Cardiac muscle cell (in vitro differentiated cells and primary cell): ENCODE measurements around the gene NBDY. TPM values are rescaled to one million over a fixed set of nuclear protein-coding genes. Genes with fewer than 3 reads are reported as not detected.

Source experiments
- DNase-seq, 2 donors: peaks; one replicate each; pipeline versions ENCODE4 v3.0.0 to v3.0.0-alpha.2; 2010 to 2017; ENCODE audit warnings: low read depth in 1 of 2, low spot score in 1 of 2
- H3K27ac ChIP-seq: fragments of 200-600 bp; sonication (generic); 2 replicates; pipeline ENCODE4 v1.5.1; 2016
- H3K27me3 ChIP-seq: fragments of 200-600 bp; sonication (generic); 2 replicates; pipeline ENCODE4 v1.6.0; 2016; ENCODE audit warnings: control low read depth
- H3K36me3 ChIP-seq: fragments of 200-600 bp; sonication (generic); 2 replicates; pipeline ENCODE4 v1.5.1; 2016; ENCODE audit warnings: control low read depth
- H3K4me1 ChIP-seq: fragments of 200-600 bp; sonication (generic); 2 replicates; pipeline ENCODE4 v1.8.1; 2017; ENCODE audit warnings: low read depth, mild to moderate bottlenecking, mixed run types
- H3K4me3 ChIP-seq: fragments of 200-600 bp; sonication (generic); 2 replicates; pipeline ENCODE4 v1.5.1; 2016; ENCODE audit warnings: mild to moderate bottlenecking
- H3K9me3 ChIP-seq: fragments of 200-600 bp; sonication (generic); 2 replicates; pipeline ENCODE4 v1.5.1; 2017; ENCODE audit warnings: low read depth, mild to moderate bottlenecking, control low read depth
- polyA plus RNA-seq: library from polyadenylated mRNA; unstranded; fragments of >200 nt; fragmentation: Nextera tagmentation; extraction: Ambion mirVana; gene quantifications from 2 replicates; pipeline ENCODE4 v1.2.1, GENCODE V29; 2016
- total RNA-seq: library from RNA; depleted of rRNA; stranded (reverse); fragments of >200 nt; gene quantifications from 2 replicates; pipeline ENCODE4 v1.2.3, GENCODE V29; 2016
- TF ChIP-seq, protein P1 (sequence below): IDR thresholded peaks from 2 replicates; pipeline ENCODE4 v1.5.1; 2012; ENCODE audit warnings: low read depth, mild to moderate bottlenecking, low read length

The NBDY gene
- total and polyA plus RNA-seq, 2 experiments from 2014 or later: 13.1 to 243 TPM

DNA sequence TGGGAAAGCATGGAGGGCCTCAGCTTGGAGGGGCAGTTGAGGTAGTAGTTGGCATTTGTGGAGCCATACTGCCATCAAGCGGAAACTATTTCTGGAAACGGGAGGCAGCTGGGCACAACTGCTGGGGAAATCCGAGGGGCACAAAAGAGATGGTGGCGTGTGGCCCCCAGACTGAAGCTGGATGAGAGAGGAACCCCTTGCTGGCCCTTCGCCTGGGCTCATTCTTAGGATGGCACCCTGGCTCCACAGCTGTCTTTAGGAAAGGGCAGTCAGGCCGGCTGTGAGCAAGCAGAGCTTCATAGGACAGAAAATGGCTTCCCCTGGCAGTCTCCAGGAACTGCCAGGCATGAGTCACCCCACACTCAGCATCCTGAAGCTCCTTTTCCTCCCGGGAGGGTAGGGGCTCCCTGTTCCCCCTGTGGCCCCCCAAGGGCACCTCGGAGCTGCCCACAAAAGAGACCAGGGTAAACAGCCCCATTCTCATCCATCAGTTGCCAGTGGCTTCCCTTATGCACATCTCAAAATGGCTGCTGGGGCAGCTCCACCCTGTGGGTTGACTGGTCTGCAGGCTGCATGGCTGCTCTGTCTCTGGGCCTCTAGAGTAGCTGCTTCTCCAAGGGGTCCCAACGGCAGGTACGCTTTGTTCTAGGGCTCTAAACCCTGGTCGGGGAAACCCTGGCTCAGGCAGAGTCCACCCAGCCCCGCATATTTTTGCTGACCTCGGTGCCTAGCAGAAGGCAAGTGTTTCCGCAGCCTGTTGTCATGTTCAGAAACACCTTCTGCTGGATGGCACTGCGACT lies 64.7 kb downstream of the NBDY start:
- Histone ChIP-seq H3K27me3 (no peaks in the 10 kb centered on the region), H3K27ac (no peak overlapping the region), H3K9me3 (no peaks in the 10 kb centered on the region), H3K36me3 (no peaks in the 10 kb centered on the region), H3K4me1 (no peaks in the 10 kb centered on the region), H3K4me3 (no peak overlapping the region)
- TF ChIP-seq, protein P1, sequence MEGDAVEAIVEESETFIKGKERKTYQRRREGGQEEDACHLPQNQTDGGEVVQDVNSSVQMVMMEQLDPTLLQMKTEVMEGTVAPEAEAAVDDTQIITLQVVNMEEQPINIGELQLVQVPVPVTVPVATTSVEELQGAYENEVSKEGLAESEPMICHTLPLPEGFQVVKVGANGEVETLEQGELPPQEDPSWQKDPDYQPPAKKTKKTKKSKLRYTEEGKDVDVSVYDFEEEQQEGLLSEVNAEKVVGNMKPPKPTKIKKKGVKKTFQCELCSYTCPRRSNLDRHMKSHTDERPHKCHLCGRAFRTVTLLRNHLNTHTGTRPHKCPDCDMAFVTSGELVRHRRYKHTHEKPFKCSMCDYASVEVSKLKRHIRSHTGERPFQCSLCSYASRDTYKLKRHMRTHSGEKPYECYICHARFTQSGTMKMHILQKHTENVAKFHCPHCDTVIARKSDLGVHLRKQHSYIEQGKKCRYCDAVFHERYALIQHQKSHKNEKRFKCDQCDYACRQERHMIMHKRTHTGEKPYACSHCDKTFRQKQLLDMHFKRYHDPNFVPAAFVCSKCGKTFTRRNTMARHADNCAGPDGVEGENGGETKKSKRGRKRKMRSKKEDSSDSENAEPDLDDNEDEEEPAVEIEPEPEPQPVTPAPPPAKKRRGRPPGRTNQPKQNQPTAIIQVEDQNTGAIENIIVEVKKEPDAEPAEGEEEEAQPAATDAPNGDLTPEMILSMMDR: no peak
- no peak for DNase-seq

DNA sequence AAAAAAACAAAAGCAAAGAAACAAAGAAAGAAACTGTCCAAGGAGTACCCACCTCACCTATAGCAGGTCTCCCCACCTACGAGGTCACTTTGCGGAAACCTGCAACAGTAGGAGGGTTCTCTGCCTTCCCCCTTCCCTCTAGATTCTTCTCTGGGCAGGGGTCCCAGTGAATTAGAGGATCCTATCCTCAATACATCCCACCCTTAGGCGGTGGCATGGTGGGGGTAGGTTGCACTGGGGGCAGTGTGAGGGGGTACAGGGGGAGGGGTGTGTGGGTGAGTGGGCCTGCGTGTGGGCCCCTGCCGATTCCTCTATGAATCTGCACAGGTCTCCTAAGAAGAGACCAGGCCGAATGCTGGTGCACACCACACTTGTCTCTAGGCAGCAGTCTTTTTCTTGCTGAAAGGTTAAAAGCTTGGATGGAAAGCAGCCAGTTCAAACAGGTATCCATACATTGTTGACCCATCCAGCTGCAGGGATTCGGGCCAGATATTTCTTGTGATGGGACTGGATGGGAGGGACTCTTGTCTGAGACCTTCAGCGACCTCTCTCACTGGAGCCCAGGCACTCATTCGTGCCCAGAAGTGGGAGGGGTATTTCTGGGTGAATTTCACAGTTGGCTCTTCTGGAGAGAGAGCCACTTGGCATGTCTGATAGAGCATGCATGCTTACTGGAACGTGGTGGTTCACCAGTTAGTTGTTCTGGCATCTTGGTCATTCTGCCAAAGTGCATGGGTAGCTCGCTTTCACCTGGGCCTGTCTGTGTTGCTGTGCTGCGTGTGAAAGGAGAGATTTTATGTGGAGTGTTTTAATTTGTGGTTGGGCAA lies 65.6 kb downstream of the NBDY start:
- no peak for DNase-seq
- TF ChIP-seq, protein P1: no peak
- Histone ChIP-seq H3K27ac (no peak overlapping the region), H3K4me3 (no peak overlapping the region), H3K27me3 (no peaks in the 10 kb centered on the region), H3K9me3 (no peaks in the 10 kb centered on the region), H3K36me3 (no peaks in the 10 kb centered on the region), H3K4me1 (no peaks in the 10 kb centered on the region)

DNA sequence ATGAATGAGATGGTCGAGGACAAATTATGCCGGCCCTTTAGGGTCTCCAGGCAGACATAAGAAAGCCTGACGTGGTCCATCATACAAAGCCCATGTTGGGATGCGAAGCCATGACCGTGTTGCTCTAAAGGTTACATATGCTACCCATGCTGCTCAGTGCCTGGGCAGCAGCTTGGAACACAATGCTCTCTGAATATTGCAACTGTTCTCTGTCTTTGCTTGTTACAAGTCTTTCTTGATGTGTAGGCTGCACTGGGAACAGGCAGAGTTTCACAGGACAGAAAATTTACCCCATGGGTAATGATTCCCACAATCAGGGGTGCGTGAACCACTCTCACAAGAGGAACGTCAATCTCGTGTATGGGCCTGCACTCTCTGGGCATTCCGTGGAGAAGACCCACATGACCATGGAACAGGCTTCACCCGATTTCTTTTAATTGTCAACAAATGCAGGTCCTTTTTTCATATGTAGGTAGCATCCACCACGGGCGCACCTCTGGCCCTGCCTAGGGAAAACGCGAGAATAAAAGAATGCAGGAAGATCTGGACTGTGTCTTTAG lies 66.3 kb downstream of the NBDY start:
- H3K4me1 ChIP-seq: no peaks in the 10 kb centered on the region
- no peak overlapping the region for H3K27ac ChIP-seq
- no peak overlapping the region for H3K4me3 ChIP-seq
- no peak for DNase-seq
- H3K27me3 ChIP-seq: no peaks in the 10 kb centered on the region
- H3K36me3 ChIP-seq: no peaks in the 10 kb centered on the region
- H3K9me3 ChIP-seq: no peaks in the 10 kb centered on the region
- TF ChIP-seq, protein P1: no peak

GRCh38 chrX:56796641-56797395 lies 67.8 kb downstream of the NBDY start:
- Histone ChIP-seq H3K4me1 (no peaks in the 10 kb centered on the region), H3K4me3 (no peak overlapping the region), H3K9me3 (no peaks in the 10 kb centered on the region), H3K36me3 (no peaks in the 10 kb centered on the region), H3K27me3 (no peaks in the 10 kb centered on the region), H3K27ac (no peak overlapping the region)
- TF ChIP-seq, protein P1: no peak
- no peak for DNase-seq
